GM18870 (cell line): ENCODE results near the gene IMMP2L.

Experiments used
- ATAC-seq: cut with Tn5 transposase; IDR thresholded peaks from one replicate; pipeline ENCODE4 v1.9.1; 2021; ENCODE audit warnings: moderate library complexity; ENCODE audit not compliant: unreplicated experiment

Gene IMMP2L

DNA sequence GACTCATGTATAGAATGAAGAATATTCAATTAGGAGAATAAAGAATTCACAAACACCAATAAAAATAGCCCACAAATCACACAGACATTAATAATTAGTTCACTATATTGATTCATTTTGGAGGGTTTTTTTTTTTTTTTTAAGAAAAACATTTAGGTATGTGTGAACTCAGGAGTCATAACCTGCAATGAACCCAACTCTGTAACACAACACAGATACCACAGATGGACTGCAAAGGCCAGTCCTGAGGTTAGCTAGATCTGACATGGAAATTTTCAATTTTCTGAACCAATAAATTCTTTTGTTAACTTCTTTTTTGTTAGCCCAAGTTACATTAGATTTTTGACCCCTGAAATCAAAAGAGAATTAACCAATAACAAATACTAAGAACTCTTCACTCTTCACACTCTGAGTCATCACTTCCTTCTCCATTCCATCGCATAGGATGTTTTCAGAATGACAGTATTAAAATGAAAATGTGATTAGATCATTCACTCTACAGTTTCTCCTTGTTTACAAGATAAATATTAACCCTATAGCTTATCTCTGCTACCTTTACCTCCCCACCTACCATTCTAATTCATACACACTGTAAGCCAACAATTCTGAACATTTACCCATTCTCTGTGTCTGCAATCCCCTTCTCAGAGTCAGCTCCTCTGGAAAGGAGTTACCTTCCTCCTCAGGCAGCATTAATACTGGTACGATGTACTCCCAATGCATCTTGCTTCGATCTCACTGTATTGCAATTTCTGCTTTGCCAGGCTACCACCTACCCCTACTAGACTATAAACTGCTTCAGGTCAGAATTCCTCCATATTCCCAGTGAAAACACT, 329.8 kb downstream of the IMMP2L start:
- ATAC-seq = peak; percentile 93

DNA sequence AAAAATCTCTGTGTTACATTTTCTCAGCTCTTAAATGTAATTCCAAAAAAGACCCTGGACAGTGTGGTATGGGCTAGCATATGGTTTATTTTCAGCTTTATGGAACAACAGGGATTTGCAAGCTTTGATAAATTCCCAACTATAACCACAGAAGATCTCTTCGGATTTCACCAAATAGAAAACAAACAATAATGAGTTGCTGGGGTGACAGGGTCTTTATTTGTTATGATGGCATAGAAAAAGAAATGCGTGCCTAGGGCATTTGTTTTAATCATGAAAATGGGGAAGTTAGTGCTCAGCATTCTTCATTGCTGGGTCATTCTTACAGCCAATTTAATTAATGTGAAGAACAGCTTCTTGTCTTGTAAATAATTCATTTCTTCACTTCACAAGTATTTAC, 332.4 kb downstream of the IMMP2L start:
- no peak for ATAC-seq

DNA sequence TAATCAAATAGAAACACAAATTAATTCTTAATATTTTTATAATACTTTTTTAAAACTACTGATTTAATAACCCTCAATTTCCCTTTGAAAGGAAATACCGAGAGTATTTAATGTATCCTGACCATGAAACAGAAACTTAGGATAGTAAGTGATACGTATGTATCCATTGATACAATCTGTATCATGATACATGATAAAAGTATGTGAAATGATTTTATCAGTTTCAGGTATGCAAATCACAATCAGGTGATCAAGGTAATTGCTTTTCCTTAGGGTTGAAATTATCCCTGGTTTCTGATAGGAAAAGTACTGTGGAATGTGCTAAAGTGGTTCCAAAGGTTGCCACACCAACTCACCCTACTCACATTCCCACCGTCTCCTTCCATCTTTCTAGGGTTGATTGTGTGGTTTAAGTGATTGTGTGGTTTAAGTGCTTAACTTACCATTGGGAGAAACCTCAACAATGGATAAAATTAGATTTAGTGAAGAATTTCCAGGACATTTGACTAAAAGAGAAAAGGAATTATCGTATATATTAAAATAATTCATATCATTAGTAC, 333.0 kb downstream of the IMMP2L start:
- no peak for ATAC-seq

- no peak for ATAC-seq
Observed at GRCh38 chr7:111228437-111228836, 333.9 kb downstream of the IMMP2L start.

DNA sequence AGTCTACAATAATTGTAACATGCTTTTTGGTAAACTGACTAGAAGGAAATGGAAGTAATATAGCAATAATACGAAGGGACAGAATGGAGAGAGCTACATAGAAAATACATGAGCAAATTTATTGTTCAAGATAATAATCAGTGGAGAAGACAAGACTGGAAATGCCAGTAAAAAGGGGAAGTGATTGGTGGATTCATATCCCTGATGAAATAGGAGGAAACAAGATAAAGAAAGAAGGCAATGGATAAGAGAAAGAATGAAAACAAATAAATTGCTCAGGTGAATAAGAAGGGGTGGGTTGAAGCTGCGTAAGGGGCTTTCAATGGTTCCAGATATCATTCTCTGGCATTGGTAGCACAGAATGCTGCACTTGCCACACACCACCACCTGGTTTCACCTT, 335.5 kb downstream of the IMMP2L start:
- no peak for ATAC-seq

DNA sequence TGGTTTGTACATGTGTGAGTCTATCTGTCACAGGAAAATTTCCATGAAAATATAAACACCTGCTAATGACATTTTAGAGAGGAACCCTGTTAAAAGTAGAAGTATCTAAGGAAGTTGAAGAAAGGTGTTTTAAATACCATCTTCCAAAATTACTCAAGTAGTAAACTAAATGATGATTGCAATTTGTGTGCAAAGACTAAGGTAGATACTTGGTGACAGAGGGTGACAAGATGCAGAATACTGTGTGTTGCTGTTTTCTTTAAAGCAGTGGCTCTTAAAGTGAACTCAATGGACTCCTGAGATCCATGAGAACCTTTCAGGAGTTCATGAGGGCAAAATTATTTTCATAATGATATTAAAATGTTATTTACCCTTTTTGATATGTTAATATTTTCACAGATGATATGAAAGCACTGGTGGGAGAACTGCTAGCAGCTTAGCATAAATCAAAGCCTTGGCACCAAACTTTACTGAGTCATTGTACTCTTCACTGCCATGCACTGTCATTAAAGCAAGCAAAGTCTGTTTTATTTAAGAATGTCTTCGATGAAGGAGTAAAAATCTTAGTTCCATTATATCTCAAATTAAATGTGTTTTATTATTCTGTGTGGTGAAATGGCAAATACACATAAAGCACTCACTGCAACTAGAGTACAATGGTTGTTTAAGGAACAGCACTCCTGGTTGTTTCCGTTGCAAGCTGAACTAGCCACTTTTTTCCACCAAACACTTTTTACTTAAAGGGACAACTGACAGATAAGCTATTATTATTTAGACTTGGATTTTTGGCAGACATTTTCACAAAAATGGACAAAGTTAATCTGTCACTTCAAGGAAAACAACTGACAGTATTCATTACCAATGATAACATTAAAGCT, 337.7 kb downstream of the IMMP2L start:
- no peak for ATAC-seq

GRCh38 chr7:111223802-111224253, 338.5 kb downstream of the IMMP2L start:
- ATAC-seq = no peak

DNA sequence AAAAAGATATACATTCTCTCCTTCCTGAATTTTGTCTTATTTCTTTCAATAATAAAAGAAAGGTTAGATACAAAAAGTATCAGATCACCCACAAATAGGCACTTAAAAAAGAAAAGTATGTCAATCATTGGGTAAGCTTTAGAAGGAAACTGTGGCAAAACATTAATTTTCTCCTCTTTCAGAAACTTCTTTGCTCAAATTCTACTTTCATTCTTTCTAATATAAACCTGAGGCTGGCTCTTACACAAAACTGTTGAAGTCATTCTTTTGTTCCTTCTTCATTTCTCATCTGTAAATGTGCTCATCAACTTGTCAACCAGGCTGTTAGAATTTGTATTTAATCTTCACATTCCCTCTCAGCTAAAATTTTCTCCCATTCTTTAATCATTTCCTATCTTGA, 346.7 kb downstream of the IMMP2L start:
- ATAC-seq = no peak

DNA sequence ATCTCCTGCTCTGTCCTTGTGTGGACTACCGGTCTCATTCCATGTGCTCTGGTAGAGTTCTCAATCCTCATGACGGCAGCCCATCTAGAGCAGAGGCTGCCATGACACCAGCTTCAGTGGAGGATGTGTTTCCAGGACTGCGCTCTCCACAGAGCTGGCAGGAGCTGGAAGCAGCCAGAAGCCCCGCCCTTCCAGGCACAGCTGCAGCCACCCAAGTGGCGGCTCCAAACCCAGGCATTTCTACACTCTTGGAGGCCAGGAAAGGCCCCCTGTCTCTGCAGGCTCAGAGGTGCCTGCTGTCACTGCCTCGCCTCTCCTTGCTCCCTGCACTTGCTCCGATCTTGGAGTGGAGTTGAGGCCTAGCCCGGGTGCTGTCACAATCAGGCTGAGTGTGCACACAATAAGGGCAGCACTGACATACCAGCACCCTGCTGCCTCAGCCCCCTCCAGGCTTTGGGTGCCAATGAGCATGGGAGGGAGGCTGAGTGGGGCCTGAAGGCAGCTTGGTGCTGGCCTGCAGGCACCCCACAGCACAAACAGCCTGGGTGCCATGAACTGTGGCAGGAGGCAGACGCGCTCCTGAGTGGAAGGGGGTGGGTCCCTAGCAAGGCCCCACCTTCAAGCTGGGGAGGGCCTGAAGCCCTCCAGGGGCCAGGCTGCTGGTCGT, 349.3 kb downstream of the IMMP2L start:
- no peak for ATAC-seq

GRCh38 chr7:111210996-111211395, 351.3 kb downstream of the IMMP2L start:
- no peak for ATAC-seq

DNA sequence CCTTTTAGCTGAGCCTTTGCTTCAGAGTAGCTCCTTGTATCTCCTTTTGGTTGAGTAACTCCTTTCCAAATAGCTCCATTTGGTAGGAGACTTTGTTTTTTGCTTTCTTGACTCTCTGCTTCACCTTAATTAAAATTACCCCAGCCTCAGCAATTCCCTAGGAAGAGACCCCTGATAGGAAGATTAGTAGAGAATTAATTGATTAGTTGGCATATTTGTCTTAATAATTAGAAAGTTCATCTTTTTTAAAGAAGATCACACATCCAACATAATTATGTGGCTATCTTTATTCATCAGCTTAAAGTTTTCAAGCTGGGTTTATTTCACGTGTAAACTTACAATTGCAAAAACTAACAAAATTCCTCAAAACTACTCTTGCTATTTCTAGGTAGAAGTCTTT, 352.2 kb downstream of the IMMP2L start:
- no peak for ATAC-seq

DNA sequence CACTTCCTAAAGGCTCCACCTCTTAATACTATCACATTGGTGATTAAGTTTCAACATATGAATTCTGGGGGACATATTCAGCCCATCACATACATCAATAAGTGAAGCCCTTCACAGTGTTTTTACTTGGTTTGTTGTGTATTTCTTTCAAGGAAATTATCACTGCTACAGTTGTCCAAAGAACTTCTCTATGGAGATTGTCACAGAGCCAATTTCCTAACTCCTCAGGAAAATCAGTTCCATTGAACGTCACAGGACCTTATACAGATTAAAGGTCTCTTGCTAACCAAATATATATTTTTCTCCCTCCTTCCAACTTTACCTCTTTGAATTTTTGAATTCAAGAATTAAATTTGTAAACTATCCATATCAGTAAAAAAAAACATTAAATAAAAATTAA, 357.0 kb downstream of the IMMP2L start:
- ATAC-seq = no peak

- no peak for ATAC-seq
Observed at GRCh38 chr7:111202321-111202720, 360.0 kb downstream of the IMMP2L start.

DNA sequence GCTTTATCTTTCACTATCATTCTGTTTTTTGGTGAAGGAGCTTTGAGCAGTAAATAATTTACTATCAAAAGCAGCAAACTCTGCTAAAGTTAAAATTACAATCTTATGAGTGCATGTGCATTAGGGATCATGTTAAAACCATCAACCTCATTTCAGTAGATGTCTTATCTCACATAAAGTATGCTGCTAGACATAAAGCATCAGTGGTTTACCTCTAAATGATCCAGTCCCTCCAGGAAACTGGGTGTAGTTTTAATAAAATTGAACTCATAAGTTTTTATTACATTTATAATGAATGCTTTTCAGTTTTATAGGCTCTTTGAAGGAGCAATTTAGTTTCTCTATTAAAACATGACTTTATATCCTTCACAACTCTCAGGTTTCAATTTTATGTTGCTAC, 362.6 kb downstream of the IMMP2L start:
- no peak for ATAC-seq

DNA sequence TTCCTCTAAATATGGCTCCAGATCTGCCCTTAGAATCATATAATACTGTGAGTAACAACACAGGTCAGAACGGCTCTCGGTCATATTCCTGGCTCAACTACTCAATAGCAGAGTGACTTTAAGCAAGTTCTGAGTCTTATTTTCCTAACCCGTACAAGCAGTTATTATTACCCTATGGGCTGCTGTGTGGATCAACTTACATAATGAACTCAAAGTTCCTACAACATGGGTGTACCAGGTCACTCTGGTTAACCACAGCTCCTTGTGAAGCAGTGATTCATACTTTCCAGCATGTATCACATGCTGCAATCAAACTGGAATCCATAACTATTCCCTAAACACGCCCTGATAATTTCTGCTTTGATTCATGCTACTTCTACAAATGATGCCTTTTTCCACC, 364.0 kb downstream of the IMMP2L start:
- ATAC-seq = no peak

- ATAC-seq = no peak
Observed at GRCh38 chr7:111196655-111197054, 365.6 kb downstream of the IMMP2L start.

DNA sequence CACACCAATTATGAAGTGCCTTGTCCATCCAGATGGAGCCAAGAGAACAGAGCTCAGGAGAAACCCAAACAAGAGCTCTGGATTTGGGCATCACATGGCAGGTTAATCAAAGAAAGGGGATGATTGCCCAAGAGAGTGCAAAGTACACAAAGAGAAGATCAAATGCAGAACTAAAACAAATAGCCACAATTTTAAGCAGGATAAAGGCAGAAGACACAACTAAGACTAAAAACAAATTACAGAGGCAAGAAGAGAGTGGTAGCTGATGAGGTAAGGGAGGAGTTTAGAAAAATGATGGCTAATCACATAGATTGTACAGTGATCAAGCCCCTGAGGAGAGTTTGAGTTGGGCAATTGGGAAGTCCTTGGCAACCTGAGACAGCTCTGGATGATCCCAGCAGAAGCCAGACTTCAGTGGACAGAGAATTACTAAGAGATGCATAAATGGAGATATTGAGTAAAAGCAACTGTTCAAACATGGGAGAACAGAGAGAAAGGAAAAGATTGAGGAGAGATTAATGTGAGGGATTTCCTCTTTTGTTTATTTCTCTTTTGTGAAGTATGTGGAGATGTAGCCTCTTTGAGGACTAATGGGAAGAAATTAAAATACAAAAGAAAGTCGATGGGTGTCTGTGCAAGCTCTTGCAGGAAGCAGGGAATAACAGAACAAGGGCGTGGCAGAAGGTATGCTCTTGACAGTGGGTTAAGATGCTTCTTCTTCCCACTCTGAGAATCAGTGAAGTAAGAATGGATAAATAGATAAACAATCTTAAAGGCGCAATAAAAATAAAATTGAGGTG, 369.5 kb downstream of the IMMP2L start:
- ATAC-seq = no peak

- ATAC-seq = no peak
Observed at GRCh38 chr7:111190804-111191203, 371.5 kb downstream of the IMMP2L start.

DNA sequence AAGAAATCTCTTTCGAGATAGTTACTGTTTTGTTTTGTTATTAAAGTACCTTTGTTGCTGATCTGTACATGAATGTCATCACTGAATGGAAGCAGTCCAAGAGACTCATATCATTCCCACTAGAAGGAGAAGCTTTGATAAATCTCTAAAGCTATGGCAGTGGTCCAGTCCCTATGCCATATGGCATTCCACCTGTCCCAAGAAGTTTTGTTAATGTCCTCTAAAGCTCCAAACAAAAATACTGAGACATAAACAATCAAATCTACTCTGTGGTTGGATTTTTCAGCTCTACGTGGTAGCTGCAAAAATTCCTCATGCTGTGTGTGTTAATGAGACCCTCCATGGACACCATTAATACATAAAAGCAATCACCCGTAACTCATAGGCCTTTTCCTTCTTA, 377.3 kb downstream of the IMMP2L start:
- ATAC-seq = no peak

GRCh38 chr7:111183321-111183720, 379.0 kb downstream of the IMMP2L start:
- ATAC-seq = no peak
